ENCODE results near the gene SLC1A1. TPM values are rescaled to one million over a fixed set of nuclear protein-coding genes. Genes with fewer than 3 reads are reported as not detected.
"Not testable (repeated sequence)": the region's sequence is repeated elsewhere in the genome, so short reads cannot be mapped to it uniquely, and the experiment has no call there.

SLC1A1 gene
- polyA plus RNA-seq, 1 donor, result 0.26 TPM

DNA sequence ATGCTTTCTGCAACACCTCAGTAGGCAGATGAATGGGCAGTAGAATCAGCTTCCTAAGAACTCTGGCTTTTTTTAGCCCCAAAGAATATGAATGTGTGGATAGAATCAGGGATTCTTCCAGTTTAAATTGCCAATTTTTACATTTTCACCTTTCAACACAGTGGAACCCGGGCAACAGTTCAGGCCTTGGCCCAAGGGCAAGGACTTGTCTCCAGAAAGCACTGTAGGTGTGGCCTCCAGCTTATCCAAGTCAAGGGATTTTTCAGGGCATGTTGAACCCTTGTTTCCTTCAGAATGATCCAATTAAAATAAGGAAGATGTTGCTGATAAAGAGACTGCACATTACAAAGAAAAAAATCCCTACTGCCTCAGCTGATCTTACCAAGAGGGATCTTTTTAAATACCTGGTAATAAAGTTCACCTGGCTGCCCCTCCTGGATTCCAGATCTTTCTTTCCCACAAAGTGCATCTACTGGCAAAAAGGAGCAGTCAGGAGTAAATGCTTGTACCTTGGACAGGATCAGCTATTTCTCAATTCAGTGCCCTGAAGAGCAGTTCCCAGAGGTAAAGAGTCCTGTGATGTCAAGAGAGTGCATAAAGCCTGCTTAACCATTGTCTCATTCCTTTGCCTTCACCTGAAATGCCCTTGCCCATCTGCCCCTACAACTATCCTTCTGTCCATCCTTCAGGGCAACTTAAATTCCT is 91.7 kb downstream of the SLC1A1 start:
- peak; percentile 20 for DNase-seq

DNA sequence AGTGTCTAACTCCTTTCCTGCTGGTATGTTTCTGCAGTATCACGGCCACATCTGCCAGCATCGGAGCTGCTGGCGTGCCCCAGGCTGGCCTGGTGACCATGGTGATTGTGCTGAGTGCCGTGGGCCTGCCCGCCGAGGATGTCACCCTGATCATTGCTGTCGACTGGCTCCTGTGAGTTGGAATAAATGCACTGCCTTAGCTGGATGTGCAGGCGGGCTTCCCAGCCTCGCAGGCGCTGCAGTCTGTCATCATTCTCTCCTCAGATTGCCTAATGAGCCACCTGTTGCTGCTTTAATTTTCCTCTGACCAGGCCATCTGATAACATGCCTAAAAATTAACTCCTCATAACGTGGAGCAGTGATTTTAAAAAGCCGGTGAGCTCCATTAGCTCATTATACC is 92.7 kb downstream of the SLC1A1 start:
- DNase-seq, result no peak

DNA sequence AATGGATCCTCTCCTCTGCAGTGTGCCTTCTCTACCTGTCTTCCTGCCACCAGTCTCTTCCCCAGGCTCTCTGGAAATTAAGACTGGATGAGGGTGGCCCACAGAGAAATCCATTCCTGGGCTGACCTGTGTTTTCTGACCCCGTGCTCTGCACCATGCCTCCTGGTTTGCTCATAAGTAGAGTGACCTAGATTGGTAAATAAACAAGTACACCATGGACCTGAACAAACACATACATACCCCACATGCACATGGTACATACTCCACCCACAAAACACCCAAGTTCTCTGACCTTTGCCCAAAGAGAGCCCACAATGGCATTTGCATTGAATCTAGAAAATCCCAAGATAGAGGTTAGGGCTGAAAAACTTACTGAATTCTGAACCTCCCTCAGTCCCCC is 94.4 kb downstream of the SLC1A1 start:
- DNase-seq, result no peak

DNA sequence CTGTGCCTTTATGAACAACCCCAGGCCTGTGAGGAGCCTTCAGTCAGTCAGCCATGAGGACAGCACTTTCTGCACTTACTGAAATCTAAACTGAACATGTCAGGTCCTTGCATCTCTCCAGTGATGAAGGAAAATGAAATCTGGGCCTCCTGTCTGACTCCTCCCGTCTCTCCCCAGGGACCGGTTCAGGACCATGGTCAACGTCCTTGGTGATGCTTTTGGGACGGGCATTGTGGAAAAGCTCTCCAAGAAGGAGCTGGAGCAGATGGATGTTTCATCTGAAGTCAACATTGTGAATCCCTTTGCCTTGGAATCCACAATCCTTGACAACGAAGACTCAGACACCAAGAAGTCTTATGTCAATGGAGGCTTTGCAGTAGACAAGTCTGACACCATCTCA is 94.9 kb downstream of the SLC1A1 start:
- DNase-seq, result no peak

DNA sequence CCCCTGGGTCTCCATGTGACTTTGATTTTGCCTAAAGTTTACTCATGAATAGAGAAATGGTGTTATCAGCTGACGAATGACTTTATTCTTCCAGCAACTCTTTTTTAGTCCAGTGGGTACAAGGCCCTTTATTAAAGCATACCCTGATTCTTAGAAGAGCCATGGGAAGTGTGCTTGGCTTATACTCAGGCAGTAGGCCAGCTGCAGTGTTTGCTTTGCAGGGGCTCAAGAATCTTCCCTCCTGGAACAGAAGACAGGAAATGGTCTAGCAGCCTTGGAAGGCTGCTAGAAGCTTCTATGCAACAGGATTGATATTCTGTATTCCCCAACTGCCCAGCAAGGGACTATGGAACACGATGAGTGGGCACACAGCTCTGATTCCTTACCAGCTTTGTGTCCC is 98.5 kb downstream of the SLC1A1 start:
- DNase-seq, result no peak

DNA sequence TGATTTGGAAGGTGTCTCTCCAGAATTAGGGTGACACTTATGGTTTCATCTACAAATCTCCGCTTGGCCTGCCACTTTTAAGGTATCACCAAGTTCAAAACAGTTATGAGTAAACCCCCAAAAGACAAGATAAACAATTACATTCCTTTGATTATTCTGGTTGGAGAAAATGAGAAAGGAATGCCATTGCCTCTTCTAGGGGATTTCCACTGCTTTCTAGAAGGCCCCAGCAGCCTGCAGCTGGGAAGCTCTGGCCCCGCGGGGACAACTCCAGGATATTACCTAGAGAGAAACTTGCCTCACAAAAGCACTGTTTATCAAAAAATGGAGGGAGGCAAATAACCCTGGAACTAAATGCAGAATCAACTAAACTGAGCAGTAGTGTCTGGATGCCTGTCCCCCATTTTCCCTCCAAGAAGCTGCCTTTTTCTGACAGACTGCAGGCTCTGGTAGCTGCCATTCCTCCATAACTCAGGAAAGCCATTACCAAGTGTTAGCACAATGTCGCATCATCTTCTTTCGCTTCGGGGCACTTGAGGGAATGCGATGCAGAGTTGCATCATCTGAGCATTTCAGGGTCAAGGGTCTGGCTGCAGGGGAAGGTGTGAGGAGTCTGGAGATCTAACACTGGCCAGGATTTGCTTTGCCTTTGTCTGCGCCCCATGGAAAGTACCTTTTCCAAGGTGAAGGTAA is 100.3 kb downstream of the SLC1A1 start:
- DNase-seq, result no peak

DNA sequence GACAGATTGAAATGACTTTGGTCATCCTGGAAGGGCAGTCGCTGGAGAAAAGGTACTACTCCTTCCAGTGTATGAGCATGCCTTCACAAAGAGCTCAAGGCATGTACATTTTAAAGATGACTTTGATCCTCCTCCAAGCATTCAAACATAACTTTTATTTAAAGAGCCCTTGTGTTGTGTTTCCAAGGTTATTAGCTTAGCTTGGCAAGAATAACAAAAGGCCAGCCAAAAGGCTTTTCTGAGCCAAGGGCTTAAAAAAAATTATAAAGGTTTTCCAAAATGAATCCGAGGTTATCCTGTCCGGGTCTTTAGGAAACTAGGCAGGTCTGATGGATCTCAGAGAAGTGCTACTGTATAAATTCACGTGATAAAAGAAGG is 100.8 kb downstream of the SLC1A1 start:
- no peak for DNase-seq

DNA sequence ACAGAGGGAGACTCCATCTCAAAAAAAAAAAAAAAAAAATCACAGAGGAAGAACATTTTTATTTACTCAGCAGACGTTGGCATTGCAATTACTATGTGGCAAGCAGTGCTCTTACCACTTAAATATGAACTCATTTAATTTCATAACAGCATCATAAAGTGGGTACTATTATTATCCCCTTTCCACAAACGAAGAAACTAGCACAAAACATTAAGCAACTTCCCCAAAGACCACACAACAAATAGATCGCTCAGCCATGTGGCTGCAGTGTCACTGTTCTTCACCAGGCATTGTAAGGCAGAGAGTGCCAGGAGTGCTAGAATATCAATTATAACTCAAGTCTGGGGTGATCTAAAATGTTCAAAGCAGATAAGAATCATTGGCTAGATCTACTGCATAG is 102.0 kb downstream of the SLC1A1 start:
- no peak for DNase-seq

DNA sequence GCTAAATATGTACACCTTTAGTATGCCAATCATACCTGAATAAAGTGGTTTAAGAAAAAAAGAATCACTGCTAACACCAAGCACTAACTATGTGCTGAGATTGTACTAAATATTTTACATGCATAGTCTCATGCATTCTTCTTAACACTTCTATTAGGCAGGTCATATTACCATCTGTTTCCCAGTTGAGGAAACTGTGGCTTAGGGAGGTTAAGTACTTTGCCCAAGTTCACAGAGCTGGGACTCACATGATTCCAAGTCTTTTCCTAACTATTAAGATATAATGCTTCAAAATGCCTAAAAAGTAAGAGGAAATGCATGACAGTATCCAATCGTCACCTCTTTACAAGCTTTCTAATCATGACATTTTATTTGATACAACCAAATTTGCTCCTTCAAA is 102.6 kb downstream of the SLC1A1 start:
- DNase-seq, result no peak

DNA sequence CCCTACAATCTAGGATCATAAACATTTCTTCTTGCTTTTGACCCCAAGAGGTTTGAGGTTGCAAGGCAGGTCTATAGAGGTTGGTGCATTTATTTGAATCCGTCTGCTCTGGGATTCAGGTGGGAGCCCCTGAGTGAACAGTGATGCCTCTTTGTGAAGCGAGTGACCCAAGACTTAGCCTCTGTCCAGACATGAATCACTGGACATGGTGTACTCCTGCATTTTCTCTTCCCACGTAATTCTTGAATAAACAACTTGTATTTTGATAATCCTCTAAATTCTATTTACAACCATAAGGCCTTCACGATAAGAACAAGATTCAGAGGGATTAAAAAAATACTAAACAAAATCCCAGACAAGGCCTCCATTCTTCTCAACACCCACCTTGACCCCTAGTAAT is 104.3 kb downstream of the SLC1A1 start:
- DNase-seq, result no peak

DNA sequence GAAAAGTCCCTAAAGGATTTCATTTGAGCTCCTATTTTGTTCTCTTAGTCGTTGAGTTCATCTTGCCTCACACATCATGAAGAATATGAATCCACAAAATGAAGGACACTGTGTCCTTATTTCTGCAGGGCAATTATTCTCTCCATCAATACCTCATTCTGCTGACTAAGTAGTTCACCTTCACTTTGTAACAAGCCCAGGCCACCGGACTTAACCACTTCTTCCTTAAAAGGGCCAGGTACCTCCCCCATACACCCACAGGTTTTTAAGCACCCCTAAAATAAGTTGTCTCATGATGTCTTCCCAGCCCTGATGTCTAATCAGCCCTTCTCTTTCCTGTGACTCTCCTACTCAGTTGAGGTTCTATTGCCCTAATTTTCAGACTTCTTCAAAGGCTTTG is 104.7 kb downstream of the SLC1A1 start:
- no peak for DNase-seq

DNA sequence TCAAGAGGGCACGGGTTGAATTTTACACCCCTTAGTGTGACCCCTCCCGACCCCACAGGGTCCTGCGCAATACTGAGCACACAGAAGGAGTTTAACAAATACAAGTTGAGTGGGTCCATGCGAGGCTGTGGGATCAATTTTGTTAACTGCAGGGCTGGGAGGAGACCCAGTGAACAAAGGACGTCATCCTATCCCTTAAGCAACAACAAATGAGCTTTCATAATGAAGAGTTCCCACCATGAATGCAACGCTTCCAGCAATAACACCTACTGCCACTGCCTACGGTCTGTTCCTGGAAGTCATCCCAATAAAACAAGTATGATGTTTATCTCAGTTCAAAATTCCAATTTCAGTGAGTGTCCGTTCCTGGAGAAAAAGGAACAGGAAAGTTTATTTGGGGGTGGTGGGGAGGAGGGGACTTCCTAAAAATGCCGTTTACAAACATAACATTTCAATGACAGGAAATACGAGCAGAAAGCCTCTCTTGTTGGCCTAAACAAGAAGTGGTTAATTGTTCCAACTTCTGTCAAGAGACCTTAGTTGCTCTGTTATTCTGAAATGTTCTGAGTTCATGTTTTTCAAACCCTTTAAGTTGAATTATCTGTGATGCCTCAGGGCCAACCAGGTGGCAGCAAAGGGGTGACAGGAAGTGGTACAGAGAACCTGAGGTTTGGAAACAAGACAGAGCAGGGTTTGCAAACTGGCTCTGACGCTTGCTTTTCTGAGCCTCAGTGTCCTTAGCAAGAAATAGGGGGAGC is 106.1 kb downstream of the SLC1A1 start:
- no peak for DNase-seq

DNA sequence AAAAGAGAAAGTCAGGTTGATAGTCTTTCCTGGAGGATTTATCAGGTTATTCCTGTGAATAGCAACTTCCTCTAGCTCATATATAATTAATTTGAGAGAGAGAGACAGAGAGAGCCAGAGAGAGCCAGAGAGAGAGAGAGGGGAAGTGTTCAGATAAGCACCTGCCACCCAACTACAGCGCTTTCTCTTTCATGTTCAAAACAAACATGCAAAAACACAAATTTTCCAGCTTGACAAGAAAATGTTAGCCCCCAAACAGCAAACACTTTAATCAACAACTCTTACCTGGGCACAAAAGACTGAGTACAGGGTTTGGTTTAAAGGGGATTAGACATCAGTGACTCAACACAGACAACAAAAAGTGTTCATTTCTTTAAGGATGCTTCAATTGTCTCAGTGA is 110.1 kb downstream of the SLC1A1 start:
- no peak for DNase-seq

DNA sequence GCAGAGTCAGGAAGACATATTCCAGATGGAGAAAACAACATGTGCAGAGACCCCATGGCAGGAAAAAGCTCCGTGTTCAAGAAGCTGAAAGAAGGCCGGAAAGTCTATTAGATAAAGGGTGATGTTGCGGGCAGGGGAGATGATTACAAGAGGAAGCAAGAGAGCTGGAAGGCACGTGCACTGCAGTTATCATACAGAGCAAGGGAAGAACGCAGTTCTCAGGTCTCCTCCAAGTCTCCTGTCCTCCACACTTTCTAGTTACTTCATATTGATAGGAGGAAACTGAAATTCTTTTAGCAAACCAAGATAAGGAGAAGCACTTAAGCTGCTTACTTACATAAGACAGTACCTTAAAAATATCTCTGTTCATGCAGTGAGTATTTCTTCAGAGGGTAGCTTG is 113.6 kb downstream of the SLC1A1 start:
- DNase-seq, result no peak

DNA sequence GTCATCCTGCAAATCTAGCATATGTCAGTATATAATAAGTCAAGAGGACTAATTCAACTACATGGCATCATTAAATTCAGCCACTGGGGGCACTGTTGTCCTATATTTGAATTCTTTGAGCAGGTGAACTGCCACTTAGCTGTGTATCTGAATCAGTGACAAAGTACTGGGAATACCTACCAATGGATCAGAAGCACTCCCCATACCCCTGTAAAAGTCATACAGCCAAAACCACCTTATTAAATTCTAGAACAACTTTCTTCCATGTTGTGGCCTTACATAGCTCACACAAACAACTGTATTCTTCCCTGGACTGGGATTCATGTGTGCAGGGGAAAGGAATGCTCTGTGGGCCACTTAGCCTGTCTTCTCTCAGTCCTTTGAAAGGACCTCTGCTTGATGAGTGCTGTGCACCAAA is 114.4 kb downstream of the SLC1A1 start:
- peak; percentile 49 for DNase-seq

DNA sequence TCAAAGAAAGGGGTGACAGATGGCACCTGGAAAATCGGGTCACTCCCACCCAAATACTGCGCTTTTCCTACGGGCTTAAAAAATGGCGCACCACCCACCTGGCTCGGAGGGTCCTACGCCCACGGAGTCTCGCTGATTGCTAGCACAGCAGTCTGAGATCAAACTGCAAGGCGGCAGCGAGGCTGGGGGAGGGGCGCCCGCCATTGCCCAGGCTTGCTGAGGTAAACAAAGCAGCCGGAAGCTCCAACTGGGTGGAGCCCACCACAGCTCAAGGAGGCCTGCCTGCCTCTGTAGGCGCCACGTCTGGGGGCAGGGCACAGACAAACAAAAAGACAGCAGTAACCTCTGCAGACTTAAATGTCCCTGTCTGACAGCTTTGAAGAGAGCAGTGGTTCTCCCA is 115.8 kb downstream of the SLC1A1 start:
- not testable (repeated sequence) for DNase-seq

DNA sequence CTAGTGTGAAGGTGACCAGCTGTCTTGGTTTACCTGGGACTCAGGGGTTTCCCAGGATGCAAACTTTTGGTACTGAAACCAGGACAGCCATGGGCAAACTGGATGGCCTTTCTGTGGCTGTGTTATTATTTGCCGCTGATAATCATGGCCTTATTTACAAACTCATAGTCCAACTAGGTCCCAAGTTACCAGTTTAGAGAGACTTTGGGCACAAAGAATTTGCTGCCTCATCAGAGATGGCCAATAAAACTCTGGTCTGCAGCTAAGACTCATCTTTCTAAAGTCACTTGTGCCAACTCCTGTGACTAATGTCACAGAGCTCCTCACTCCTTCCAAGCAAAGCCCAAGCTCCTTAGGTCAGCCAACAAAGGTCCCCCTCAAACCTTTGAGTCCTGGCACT is 124.4 kb downstream of the SLC1A1 start:
- DNase-seq, result no peak

DNA sequence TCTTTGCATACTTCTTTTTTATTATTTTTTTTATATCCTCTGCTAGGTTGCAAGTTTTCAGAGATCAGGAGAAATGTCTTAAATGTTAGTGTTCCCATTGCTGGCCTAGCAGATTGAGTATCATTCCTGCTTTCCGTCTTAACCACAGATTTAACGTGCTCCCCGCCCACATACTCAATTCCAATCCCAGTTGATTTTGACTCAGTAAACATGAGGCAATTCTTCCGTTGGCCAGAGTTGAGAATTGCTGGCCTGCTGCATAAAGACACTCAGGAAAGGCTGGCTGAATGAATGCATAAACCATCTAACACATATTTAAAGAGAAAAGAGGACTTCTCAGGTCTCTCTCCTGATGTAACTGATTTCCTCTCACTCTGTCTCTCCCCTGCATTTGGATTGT is 125.0 kb downstream of the SLC1A1 start:
- peak; percentile 38 for DNase-seq

DNA sequence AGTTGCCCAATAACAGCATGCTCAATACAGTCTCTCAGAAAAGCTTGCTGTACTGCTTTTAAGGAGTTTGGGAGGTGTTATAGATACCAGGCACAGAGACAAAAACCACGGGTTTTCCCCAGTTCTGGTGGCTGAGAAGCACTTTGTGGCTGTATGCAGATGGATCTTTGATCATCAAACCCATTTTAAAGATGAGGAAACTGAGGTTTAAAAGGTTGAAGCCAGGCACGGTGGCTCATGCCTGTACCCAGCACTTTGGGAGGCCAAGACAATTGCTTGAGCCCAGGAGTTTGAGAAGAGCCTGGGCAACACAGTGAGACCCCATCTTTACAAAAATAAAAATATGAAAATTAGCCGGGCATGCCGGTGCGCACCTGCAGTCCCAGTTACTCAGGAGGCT is 125.5 kb downstream of the SLC1A1 start:
- no peak for DNase-seq

DNA sequence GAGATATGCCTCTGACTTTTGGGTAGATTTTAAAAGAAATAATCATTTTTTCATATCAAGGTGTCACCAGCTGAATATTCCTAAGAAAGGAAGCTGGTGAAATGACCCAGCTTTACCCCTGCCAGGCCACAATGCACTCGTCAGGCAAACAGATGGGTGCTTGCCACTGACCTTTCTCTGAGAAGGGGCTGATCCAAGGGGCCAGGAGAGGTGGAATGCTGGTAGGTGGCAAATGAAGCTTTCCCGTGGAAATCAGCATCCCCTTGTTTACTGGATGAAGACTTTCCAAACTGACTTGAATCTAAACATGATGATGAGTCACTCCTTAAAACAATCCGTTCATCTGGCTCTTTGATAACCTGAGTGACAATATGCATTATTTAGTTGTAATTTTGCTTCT is 127.5 kb downstream of the SLC1A1 start:
- no peak for DNase-seq

DNA sequence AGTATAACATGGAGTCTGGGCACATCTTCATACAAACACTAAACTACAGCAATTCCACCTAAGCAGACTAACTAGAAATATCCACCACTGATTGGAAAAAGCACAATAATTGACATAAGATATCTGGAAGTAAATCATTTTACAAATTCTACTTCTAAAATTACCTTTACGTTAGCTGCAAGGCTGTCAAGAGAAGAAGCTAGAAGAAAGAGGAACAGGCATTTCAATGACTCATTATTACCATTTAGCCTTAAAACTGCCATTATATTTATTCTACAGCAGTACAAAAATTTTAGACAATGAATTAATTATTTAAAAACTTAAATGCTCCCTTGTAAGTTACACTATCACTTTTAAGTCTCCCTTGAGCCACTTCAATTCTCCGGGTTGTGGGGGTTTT is 128.4 kb downstream of the SLC1A1 start:
- DNase-seq, result no peak

DNA sequence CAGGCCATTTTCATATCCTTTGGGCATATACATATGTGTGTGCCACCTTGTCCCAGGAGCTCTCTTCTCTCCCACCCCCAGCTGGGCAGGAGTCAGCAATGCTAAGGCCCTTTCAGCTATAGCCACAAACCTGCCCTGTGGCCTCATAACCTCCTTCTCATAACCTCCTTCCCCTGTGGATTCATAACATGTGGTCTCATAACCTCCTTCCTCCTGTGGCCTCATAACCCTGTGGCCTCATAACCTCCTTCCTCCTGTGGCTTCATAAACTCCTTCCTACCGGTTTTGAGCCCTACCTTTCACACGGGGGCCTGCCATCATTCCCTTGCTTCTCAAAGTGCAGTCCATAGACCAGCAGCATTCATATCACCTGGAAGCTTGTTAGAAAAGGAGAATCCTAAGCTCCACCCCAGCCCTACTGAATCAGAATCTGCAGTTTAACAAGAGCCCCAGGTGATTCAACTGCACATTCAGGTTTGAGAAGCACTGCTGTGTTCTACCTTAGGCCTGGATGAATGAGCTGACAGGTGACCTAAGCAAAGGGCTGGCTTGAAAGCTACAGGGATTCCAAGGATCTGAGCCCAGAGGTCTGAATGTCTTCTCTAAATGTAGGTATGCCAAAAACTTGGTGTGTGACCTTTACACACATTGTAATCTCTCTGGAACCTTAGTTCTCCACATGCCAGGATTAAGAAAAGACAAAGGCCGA is 129.9 kb downstream of the SLC1A1 start:
- DNase-seq, result no peak

DNA sequence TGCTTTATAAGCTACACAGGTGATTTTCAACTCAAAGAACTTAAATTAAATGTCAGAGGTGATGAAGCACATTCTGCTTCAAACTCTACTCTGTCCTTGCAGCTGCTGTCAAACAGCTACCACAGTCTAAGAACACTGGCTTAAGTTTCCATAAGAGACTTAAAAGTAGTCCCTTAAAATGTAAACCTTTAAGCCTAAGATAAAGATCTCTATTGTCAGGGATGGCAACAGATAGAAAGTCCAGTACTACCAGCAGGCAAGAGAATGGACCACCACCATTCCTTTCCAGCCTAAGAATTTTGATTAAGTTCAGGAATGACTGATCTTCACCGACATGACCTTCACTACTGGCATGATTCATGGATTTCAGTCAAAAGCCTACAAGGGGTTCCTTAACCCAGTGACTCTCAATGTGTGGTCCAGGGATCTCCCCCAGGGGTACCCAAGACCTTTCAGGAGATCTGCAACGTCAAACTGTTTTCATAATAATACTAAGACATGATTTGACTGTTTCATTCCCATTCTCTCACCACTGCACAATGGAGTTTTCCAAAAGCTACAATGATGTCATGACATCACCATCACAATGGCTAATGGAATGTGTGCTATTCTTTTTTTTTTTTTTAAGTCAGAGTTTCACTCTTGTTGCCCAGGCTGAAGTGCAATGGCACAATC is 130.8 kb downstream of the SLC1A1 start:
- DNase-seq, result no peak
